CD14-positive monocyte (primary cell): ENCODE data around the gene ATP8A1. TPM values are rescaled to one million over a fixed set of nuclear protein-coding genes. Genes with fewer than 3 reads are reported as not detected.

Experiments
- DNase-seq, 3 donors: peaks; one replicate each; pipeline ENCODE4 v3.0.0-alpha.2; 2011 to 2022
- H2AFZ ChIP-seq: 2 replicates; pipeline ENCODE4 v1.6.0; 2012; ENCODE audit warnings: mild to moderate bottlenecking, low read depth, low read length, inconsistent platforms; ENCODE audit not compliant: insufficient read depth, poor library complexity, severe bottlenecking
- H3K27ac ChIP-seq, 2 donors: 1 replicate in 1 of 2; 2 replicates in 1 of 2; pipeline ENCODE4 v1.5.1; 2012 to 2013; ENCODE audit warnings: low read length in 2 of 2, control low read depth in 1 of 2, inconsistent platforms in 1 of 2, low read depth in 1 of 2, mild to moderate bottlenecking in 1 of 2
- H3K27me3 ChIP-seq, 2 donors: one replicate each; pipeline versions ENCODE4 v1.6.0 to v1.6.1; 2011 to 2013; ENCODE audit warnings: low read length in 2 of 2; ENCODE audit not compliant: control insufficient read depth in 2 of 2, insufficient read depth in 2 of 2
- H3K36me3 ChIP-seq, 2 donors: replicated peaks in 1 of 2; 1 replicate in 1 of 2; 2 replicates in 1 of 2; pipeline versions ENCODE4 v1.5.1 to v1.6.1; 2012 to 2013; ENCODE audit warnings: low read length in 2 of 2, control low read depth in 1 of 2, inconsistent platforms in 1 of 2, mild to moderate bottlenecking in 1 of 2; ENCODE audit not compliant: insufficient read depth in 2 of 2, control insufficient read depth in 1 of 2
- H3K4me1 ChIP-seq, 2 donors: 1 replicate in 1 of 2; 2 replicates in 1 of 2; pipeline versions ENCODE4 v1.5.1 to v1.6.1; 2012 to 2013; ENCODE audit warnings: low read length in 2 of 2, control low read depth in 1 of 2, inconsistent platforms in 1 of 2, mild to moderate bottlenecking in 1 of 2, moderate library complexity in 1 of 2; ENCODE audit not compliant: insufficient read depth in 2 of 2, control insufficient read depth in 1 of 2
- H3K4me2 ChIP-seq: replicated peaks from 2 replicates; pipeline ENCODE3; 2012; ENCODE audit warnings: low read length, moderate library complexity, mild to moderate bottlenecking; ENCODE audit not compliant: poor library complexity, severe bottlenecking; ENCODE audit errors: extremely low read depth
- H3K4me3 ChIP-seq, 3 experiments: fragments of 200-600 bp in 1 of 3; sonication (generic) in 1 of 3; replicated peaks in 1 of 3; 1 replicate in 2 of 3; 2 replicates in 1 of 3; pipeline ENCODE4 v1.5.1; 2011 to 2013; ENCODE audit warnings: low read length in 3 of 3, mild to moderate bottlenecking in 3 of 3, control low read depth in 2 of 3, low read depth in 2 of 3, inconsistent platforms in 1 of 3, moderate library complexity in 1 of 3
- H3K79me2 ChIP-seq: 2 replicates; pipeline ENCODE4 v1.6.0; 2012; ENCODE audit warnings: mild to moderate bottlenecking, control low read depth, inconsistent platforms, low read length, moderate library complexity; ENCODE audit not compliant: insufficient read depth
- H3K9ac ChIP-seq: 2 replicates; pipeline ENCODE4 v1.6.0; 2017; ENCODE audit warnings: low read length, mild to moderate bottlenecking; ENCODE audit not compliant: insufficient read depth, poor library complexity, severe bottlenecking
- H3K9me3 ChIP-seq, 2 donors: replicated peaks in 1 of 2; 1 replicate in 1 of 2; 2 replicates in 1 of 2; pipeline versions ENCODE4 v1.5.1 to v1.6.1; 2012 to 2013; ENCODE audit warnings: low read length in 2 of 2, control low read depth in 1 of 2; ENCODE audit not compliant: control insufficient read depth in 1 of 2, insufficient read depth in 1 of 2
- H4K20me1 ChIP-seq: 2 replicates; pipeline ENCODE4 v1.6.0; 2012; ENCODE audit warnings: mild to moderate bottlenecking, low read length, control low read depth, moderate library complexity; ENCODE audit not compliant: insufficient read depth
- H3K27ac Mint-ChIP-seq, 7 donors: one replicate each; pipeline ENCODE4 v1.8.0; 2020; ENCODE audit warnings: mild to moderate bottlenecking in 7 of 7, mixed read lengths in 7 of 7, moderate library complexity in 6 of 7, inconsistent platforms in 2 of 7
- H3K27me3 Mint-ChIP-seq, 3 donors: one replicate each; pipeline ENCODE4 v1.8.0; 2021 to 2022; ENCODE audit warnings: low read depth in 3 of 3, mild to moderate bottlenecking in 3 of 3, mixed read lengths in 3 of 3, moderate library complexity in 3 of 3, inconsistent platforms in 1 of 3
- H3K36me3 Mint-ChIP-seq, 2 donors: one replicate each; pipeline ENCODE4 v1.8.0; 2020; ENCODE audit warnings: mixed read lengths in 2 of 2, inconsistent platforms in 1 of 2, mild to moderate bottlenecking in 1 of 2
- H3K4me1 Mint-ChIP-seq: one replicate; pipeline ENCODE4 v1.8.0; 2020; ENCODE audit warnings: mild to moderate bottlenecking, mixed read lengths
- H3K4me3 Mint-ChIP-seq, 2 donors: one replicate each; pipeline ENCODE4 v1.8.0; 2020; ENCODE audit warnings: mild to moderate bottlenecking in 2 of 2, mixed read lengths in 2 of 2, moderate library complexity in 1 of 2
- H3K9me3 Mint-ChIP-seq, 7 donors: one replicate each; pipeline ENCODE4 v1.8.0; 2020 to 2022; ENCODE audit warnings: mixed read lengths in 7 of 7, mild to moderate bottlenecking in 6 of 7, moderate library complexity in 6 of 7, inconsistent platforms in 2 of 7
- CTCF ChIP-seq: fragments of 200-600 bp; IDR thresholded peaks from one replicate; pipeline ENCODE4 v1.8.0; 2022; ENCODE audit warnings: antibody characterized with exemption, mild to moderate bottlenecking
- WGBS: methylation state at CpG from one replicate; pipeline ENCODE4 v1.1.5; 2013; ENCODE audit warnings: missing lambda C conversion rate; ENCODE audit not compliant: insufficient coverage; 5-methylcytosine and 5-hydroxymethylcytosine counted together
- intact Hi-C, 2 donors: fragments of 100-400 bp; cut with micrococcal nuclease; formaldehyde crosslinking; loops; one replicate each; pipeline versions ENCODE4 v1.15.0 to v1.15.1; 2023
- polyA plus RNA-seq, 3 donors: library from polyadenylated mRNA; depleted of rRNA in 1 of 3; unstranded in 2 of 3; stranded (reverse) in 1 of 3; fragments of 300-500 nt in 2 of 3; fragments of >200 nt in 1 of 3; fragmentation: Illumina TruSeq in 2 of 3; gene quantifications; 1 replicate in 2 of 3; 2 replicates in 1 of 3; pipeline ENCODE4 v1.2.3, GENCODE V29; 2012 to 2021

Gene ATP8A1
- polyA plus RNA-seq, 3 donors = 2.2 to 10.8 (median 3.2) TPM

DNA sequence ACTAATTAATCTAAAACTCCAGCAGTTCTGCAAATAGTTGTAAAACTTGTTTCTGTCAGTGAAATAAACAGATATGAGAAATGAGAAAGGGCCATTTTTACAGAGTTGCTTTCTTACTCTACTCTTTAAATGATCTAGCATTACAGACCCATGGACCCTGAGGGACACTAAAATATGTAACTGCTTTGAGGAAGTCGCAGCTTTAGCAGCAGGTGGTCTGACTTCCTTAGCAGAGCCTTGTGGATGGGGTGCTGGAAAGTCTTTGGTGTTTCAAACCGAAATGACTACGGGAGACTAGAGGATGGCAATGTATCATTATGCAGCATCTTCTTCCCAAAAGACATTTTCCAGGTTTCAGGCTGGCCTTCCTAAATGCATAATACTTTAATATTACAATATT lies 240.9 kb downstream of the ATP8A1 start:
- Histone ChIP-seq H2AFZ (no peak overlapping the region), H3K27ac (no peak overlapping the region), H3K27me3 (no peaks in the 10 kb centered on the region), H3K4me2 (no peak overlapping the region), H4K20me1 (no peaks in the 10 kb centered on the region), H3K9ac (no peak overlapping the region), H3K79me2 (no peaks in the 10 kb centered on the region), H3K4me1 (no peaks in the 10 kb centered on the region), H3K4me3 (no peak overlapping the region), H3K9me3 (no peaks in the 10 kb centered on the region), H3K36me3 (peaks cover 4 to 19% of the 10 kb centered on the region in 2 donors)
- H3K9me3 Mint-ChIP-seq = no peaks in the 10 kb centered on the region
- H3K27me3 Mint-ChIP-seq = no peaks in the 10 kb centered on the region
- 60% methylated on average over 1 of the region's 3 CpGs for WGBS
- intact Hi-C loops = no loop called here
- TF ChIP-seq CTCF = no peak
- no peak for DNase-seq
- H3K4me3 Mint-ChIP-seq = no peak overlapping the region
- H3K4me1 Mint-ChIP-seq = no peaks in the 10 kb centered on the region
- no peak overlapping the region for H3K27ac Mint-ChIP-seq
- peaks cover 29 to 46% of the 10 kb centered on the region in 2 donors for H3K36me3 Mint-ChIP-seq

GRCh38 chr4:42415281-42415680 lies 241.6 kb downstream of the ATP8A1 start:
- no peaks in the 10 kb centered on the region for H3K27me3 ChIP-seq
- no peaks in the 10 kb centered on the region for H3K4me1 ChIP-seq
- no peaks in the 10 kb centered on the region for H3K9me3 ChIP-seq
- DNase-seq = no peak
- no peaks in the 10 kb centered on the region for H3K79me2 ChIP-seq
- peaks cover 28 to 43% of the 10 kb centered on the region in 2 donors for H3K36me3 Mint-ChIP-seq
- no peak for TF ChIP-seq CTCF
- intact Hi-C loops = no loop called here
- H3K4me1 Mint-ChIP-seq = no peaks in the 10 kb centered on the region
- H3K27me3 Mint-ChIP-seq = no peaks in the 10 kb centered on the region
- H4K20me1 ChIP-seq = no peaks in the 10 kb centered on the region
- no peak overlapping the region for H3K9ac ChIP-seq
- no peak overlapping the region for H2AFZ ChIP-seq
- WGBS = no CpG with 5 or more reads among the region's 1 CpG
- no peak overlapping the region for H3K4me2 ChIP-seq
- H3K9me3 Mint-ChIP-seq = no peaks in the 10 kb centered on the region
- no peak overlapping the region for H3K27ac Mint-ChIP-seq
- no peak overlapping the region for H3K4me3 Mint-ChIP-seq
- no peak overlapping the region for H3K27ac ChIP-seq
- peaks cover 3 to 17% of the 10 kb centered on the region in 2 donors for H3K36me3 ChIP-seq
- no peak overlapping the region for H3K4me3 ChIP-seq
